Measurements from ENCODE around the gene GOLGA6L9.
"Not testable (repeated sequence)": the region's sequence is repeated elsewhere in the genome, so short reads cannot be mapped to it uniquely, and the experiment has no call there.

GOLGA6L9 gene

DNA sequence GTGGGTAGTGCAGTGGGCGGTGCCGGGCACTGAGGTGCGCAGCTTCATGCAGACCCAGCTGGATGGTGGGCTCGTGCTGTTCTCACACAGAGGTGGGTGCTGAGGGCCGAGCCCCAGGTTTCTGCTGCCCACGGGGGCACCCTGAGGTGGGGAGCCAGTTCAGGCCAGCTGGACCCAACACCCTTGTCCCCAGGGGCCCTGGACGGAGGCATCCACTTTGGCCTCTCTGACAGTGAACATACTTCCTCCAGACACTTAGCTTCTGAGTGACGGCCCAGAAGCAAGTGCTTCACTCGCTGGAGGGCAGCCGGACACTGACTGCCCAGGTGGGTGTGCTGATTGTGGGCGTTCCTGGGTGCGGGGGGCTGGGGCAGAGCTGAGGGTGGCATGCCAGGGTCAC is 39.8 kb downstream of the GOLGA6L9 start:
- DNase-seq, result not testable (repeated sequence)

DNA sequence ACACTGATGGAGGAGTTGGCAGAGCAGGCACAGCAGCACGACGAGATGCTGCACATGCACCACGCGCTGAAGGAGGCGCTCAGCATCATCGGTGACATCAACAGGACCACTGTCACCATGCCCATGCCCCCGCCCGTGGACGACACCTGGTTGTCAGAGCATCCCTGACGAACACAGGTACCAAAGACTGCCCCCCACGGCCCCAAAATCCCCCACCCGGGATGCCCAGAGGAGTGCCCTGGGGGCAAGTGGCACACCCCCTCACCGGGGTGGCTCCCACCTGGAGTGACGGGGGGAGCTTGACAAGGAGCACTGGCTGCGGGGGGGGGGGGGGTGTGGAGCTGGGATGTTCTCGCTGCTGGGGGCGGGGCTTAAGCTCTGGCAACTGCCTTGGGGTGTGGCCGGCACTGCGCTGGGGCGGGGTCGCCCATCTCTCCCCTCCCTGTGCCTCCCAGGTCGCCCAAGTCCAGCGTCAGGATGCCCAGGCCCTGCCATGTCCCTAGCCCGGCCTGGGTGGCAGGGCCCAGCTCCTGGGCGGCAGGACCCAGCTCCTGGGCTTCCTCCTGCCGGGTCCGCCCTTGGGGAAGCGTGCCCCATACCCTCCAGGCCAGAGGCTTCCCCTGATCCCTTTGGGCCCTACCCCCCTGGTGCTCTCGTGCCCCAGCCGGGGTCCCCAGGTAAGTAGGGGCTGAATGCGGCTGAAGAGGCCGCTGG is 42.8 kb downstream of the GOLGA6L9 start:
- DNase-seq, result not testable (repeated sequence)

DNA sequence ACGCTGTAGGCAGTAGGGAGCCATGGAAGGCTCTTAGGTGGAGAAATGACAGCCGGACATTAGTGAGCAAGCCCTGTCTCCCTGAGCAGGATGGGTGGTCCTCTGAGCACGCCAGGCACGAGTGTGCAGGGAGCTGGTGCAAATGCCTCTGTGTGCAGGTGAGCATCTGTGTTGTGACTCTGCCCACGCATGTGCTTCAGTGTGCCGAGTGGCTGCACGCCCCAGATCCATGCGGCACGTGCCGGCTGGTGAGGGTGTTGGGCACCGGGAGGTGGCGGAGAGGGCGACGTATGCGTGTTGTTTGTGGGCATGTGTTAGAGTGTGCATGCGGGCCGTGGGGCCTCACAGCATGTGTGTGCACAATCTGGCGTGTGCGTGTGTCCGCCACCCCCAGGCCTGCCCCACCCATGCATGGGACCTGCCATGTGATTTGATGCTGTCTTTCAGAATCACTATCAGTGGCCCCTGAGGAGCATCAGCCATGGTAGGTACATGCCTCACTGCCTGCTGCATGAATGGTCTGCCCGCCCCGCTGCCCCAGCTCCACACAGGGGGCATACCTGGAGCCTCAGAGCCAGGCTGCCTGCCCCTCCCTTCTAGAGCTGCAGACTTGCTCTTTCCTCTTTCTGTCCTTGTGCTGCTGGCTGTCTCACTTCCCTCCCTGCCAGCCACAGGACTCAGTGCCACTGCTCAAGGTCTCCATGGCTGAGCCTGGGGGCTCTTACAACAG is 45.1 kb downstream of the GOLGA6L9 start:
- DNase-seq, result not testable (repeated sequence)

DNA sequence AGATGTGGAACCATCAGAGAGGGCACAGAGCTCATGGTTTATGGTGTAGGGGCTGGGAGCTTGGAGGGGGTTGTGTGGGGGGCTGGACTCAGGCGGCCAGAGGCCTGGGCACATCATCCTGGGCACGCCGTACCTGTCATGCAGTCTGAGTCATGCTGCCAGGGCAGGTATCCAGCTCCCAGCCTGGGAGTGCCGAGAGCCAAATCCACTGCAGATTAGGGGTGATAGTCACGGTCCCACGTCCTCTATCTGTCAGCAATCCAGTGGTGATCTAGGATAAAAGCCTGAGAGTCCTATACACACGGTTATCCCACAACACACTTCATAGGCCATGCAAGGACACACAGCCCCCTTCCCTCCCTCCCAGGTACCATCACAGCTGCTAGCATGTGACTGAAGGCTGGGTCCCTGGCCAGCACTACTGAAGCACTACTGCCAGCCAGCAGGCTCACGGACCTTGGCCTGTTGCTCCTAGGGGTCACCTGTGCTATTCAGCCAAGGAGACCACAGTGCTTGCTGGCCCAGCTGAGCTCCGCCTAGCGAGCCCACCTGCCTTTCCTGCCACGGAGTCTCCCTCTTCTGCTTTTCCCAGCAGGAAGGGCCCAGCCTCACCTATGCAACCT is 45.8 kb downstream of the GOLGA6L9 start:
- DNase-seq, result not testable (repeated sequence)

DNA sequence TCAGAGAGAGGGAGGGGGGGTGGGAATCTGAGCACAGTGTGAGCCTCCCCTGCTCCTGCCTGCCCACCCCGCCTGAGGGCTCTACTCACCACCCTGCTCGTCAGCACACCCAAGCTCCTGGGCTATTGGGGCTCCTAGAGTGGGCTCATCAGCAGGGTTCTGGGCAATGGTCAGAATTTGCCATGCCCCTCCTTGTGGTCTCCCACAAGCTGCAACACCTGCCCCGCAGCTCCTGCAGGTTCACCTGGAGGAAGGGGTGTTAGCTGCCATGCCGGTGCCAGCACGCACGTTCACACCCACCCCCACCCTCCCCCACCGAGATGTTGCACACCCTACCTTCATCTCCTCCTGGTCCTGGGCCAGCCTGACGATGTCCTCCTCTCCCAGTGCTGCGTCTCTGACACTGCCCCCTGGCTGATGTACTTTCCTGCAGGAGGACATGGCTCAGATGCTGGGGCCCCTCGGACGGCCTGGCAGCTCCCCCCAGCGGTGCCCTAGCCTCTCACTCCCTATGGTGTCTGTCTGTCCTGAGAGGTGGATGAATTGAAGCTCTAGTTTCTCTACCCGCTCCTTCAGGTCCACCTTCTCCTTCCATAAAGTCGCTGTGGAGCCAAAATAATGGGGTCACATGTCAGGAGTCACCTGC is 47.2 kb downstream of the GOLGA6L9 start:
- not testable (repeated sequence) for DNase-seq

DNA sequence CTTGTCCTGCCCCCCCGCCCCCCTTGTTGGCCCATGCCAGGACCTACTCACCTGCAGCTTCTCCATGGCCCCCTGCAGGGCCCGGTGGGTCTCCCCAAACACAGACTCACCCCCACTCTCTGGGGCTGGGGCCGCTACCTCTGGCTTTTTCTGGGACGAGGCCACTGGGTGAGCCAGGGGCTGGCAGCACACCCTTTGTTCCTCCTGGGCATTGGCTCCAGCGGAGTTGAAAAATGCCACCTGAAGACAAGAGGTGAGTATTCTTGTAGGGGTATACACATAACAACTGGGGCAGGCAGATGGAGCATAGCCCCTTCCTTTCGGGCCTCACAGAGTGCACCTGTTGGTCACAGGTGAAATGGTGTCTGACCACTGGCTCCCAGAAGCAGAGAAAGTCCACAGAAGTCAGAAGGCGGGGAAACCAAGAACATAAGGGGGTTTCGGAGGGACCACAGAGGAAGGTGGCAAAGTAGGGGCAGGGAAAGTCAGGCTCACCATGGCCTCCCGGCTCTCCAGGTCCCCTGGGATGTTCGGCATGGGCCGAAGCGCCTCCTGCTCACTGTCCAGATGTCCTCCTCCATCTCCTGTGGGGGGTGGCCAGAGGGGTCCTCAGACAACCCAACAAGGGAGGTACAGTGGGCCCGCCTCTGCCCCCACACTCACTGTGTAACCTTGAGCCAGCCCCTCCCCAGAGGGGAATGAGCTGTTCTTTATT is 47.9 kb downstream of the GOLGA6L9 start:
- DNase-seq, result not testable (repeated sequence)
